Osteoblast (primary cell): ENCODE results near the gene UBR3. TPM values are rescaled to one million over a fixed set of nuclear protein-coding genes. Genes with fewer than 3 reads are reported as not detected.
A peak's percentile ranks its signal among the peaks of the same experiment; 100 is the strongest.

ENCODE experiments used
- DNase-seq: peaks from one replicate; pipeline ENCODE4 v3.0.0; 2011; ENCODE audit warnings: low spot score, mixed read lengths; ENCODE audit not compliant: insufficient read length; ENCODE audit errors: missing footprints
- H2AFZ ChIP-seq: 2 replicates; pipeline ENCODE4 v1.6.0; 2011; ENCODE audit warnings: mild to moderate bottlenecking, low read length
- H3K27ac ChIP-seq: 2 replicates; pipeline ENCODE4 v1.5.1; 2011; ENCODE audit warnings: mild to moderate bottlenecking, low read depth, low read length, moderate library complexity
- H3K27me3 ChIP-seq: 2 replicates; pipeline ENCODE4 v1.6.0; 2012; ENCODE audit warnings: mild to moderate bottlenecking, control low read depth, inconsistent platforms, low read length, moderate library complexity; ENCODE audit not compliant: insufficient read depth
- H3K36me3 ChIP-seq: 2 replicates; pipeline ENCODE4 v1.5.1; 2011; ENCODE audit warnings: mild to moderate bottlenecking, low read length, control low read depth, moderate library complexity; ENCODE audit not compliant: insufficient read depth
- H3K4me1 ChIP-seq: 2 replicates; pipeline ENCODE4 v1.5.1; 2011; ENCODE audit warnings: mild to moderate bottlenecking, low read length, control low read depth, moderate library complexity; ENCODE audit not compliant: insufficient read depth
- H3K4me2 ChIP-seq: 2 replicates; pipeline ENCODE4 v1.6.0; 2011; ENCODE audit warnings: mild to moderate bottlenecking, low read length; ENCODE audit not compliant: insufficient read depth
- H3K4me3 ChIP-seq: fragments of 200-600 bp; sonication (generic); 3 replicates; pipeline ENCODE4 v1.5.1; 2012; ENCODE audit warnings: mild to moderate bottlenecking, low read length, inconsistent platforms; ENCODE audit not compliant: insufficient read depth
- H3K79me2 ChIP-seq: 2 replicates; pipeline ENCODE4 v1.6.0; 2012; ENCODE audit warnings: mild to moderate bottlenecking, low read length, control low read depth, inconsistent platforms; ENCODE audit not compliant: insufficient read depth
- H3K9me3 ChIP-seq: 2 replicates; pipeline ENCODE4 v1.5.1; 2011; ENCODE audit warnings: low read depth, low read length, control low read depth
- H4K20me1 ChIP-seq: 2 replicates; pipeline ENCODE4 v1.6.0; 2012; ENCODE audit warnings: mild to moderate bottlenecking, low read length, control low read depth; ENCODE audit not compliant: insufficient read depth
- total RNA-seq: library from RNA; depleted of rRNA; stranded (reverse); fragments of >200 nt; gene quantifications from 2 replicates; pipeline ENCODE4 v1.2.3, GENCODE V29; 2012
- TF ChIP-seq, protein P1 (sequence below): IDR thresholded peaks from 2 replicates; pipeline ENCODE4 v1.5.1; 2011; ENCODE audit warnings: mild to moderate bottlenecking, low read depth, low read length, moderate library complexity; ENCODE audit errors: extremely low read depth

UBR3 gene
- total RNA-seq, 1 donor = 42.7 TPM

- Histone ChIP-seq H3K36me3 (no peaks in the 10 kb centered on the region), H3K9me3 (no peaks in the 10 kb centered on the region), H4K20me1 (no peaks in the 10 kb centered on the region), H3K4me3 (no peak overlapping the region), H3K27ac (no peak overlapping the region), H2AFZ (no peak overlapping the region), H3K4me1 (no peaks in the 10 kb centered on the region), H3K27me3 (no peaks in the 10 kb centered on the region), H3K79me2 (no peaks in the 10 kb centered on the region), H3K4me2 (no peak overlapping the region)
- DNase-seq = no peak
- TF ChIP-seq, protein P1, sequence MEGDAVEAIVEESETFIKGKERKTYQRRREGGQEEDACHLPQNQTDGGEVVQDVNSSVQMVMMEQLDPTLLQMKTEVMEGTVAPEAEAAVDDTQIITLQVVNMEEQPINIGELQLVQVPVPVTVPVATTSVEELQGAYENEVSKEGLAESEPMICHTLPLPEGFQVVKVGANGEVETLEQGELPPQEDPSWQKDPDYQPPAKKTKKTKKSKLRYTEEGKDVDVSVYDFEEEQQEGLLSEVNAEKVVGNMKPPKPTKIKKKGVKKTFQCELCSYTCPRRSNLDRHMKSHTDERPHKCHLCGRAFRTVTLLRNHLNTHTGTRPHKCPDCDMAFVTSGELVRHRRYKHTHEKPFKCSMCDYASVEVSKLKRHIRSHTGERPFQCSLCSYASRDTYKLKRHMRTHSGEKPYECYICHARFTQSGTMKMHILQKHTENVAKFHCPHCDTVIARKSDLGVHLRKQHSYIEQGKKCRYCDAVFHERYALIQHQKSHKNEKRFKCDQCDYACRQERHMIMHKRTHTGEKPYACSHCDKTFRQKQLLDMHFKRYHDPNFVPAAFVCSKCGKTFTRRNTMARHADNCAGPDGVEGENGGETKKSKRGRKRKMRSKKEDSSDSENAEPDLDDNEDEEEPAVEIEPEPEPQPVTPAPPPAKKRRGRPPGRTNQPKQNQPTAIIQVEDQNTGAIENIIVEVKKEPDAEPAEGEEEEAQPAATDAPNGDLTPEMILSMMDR = no peak
Observed at GRCh38 chr2:170101789-170102188, 274.5 kb downstream of the UBR3 start.

DNA sequence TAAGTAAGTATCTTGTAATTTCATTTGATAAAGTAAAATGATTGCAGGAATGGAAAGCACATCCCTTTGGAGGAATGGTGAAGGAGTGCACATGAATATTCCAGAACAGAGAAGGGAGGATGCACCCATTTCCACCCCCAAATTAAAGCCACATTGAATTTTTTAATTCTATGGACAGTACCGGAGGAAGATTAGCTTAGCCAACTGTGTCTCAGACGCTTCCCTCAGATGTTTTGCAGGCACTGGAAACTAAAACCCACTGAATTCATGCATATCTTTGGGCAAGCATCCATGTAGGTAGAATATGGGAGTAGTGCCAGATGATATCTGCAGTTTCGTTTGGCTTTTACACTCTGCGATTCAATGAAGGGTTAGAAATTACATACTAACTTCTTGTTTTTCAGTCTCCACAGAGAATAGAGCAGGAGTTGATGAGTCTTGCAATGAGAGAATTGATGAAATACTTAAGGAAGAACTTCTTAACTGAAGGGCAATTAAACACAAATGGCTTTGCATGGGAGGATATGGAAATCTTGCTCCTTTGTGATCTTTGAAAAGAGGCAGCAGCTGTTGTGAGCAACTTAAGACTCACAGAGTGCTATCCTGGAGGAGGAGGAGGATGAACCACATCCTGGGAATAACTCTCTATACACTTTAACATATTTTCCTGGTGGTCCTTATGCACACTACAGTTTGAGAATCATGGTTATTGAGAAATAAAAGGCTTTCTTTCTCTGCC, 279.0 kb downstream of the UBR3 start:
- H3K4me3 ChIP-seq = no peak overlapping the region
- H3K27me3 ChIP-seq = no peaks in the 10 kb centered on the region
- TF ChIP-seq, protein P1 = no peak
- H3K4me1 ChIP-seq = no peaks in the 10 kb centered on the region
- H3K79me2 ChIP-seq = no peaks in the 10 kb centered on the region
- H2AFZ ChIP-seq = no peak overlapping the region
- DNase-seq = no peak
- H3K9me3 ChIP-seq = no peaks in the 10 kb centered on the region
- H4K20me1 ChIP-seq = no peaks in the 10 kb centered on the region
- no peaks in the 10 kb centered on the region for H3K36me3 ChIP-seq
- no peak overlapping the region for H3K27ac ChIP-seq
- H3K4me2 ChIP-seq = no peak overlapping the region

- no peak overlapping the region for H2AFZ ChIP-seq
- no peak for DNase-seq
- H3K4me1 ChIP-seq = no peaks in the 10 kb centered on the region
- H3K4me2 ChIP-seq = no peak overlapping the region
- H3K27ac ChIP-seq = no peak overlapping the region
- no peak overlapping the region for H3K4me3 ChIP-seq
- H3K9me3 ChIP-seq = no peaks in the 10 kb centered on the region
- no peaks in the 10 kb centered on the region for H3K27me3 ChIP-seq
- H4K20me1 ChIP-seq = no peaks in the 10 kb centered on the region
- H3K36me3 ChIP-seq = no peaks in the 10 kb centered on the region
- TF ChIP-seq, protein P1 = no peak
- H3K79me2 ChIP-seq = no peaks in the 10 kb centered on the region
Observed at GRCh38 chr2:170113168-170113894, 286.1 kb downstream of the UBR3 start.

DNA sequence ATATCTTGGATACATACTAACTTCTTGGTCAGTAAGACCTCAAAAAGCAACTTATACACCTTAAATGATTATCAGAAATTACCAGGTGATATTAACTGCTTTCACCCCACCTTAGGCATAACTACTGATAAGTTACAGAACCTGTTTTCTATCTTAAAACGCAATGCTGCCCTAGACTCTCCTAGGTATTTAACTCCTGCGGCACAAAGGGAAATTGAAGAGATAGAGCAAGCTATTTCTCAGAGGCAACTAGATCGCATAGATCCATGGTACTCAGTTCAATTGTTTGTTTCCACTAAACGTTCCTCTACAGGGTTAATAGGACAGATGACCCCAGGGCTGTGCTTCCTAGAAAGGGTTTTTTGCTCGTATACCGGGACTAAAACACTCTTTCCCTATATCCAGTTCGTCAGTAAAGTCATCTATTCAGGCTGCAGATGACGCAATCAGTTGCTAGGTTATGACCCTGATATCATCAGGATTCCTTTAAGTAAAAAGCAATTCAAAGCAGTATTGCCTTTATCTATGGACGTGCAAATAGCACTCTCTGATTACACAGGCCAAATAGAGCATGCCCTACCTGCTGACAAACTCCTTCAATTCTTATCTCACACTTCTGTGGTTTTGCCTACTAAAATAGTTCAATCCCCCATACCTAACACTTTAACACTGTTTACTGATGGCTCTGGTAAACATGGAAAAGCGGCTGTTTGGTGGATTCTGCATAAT, 288.4 kb downstream of the UBR3 start:
- Histone ChIP-seq H3K4me1 (no peaks in the 10 kb centered on the region), H3K36me3 (no peaks in the 10 kb centered on the region), H3K4me3 (no peak overlapping the region), H3K9me3 (no peaks in the 10 kb centered on the region), H2AFZ (no peak overlapping the region), H3K79me2 (no peaks in the 10 kb centered on the region), H3K27me3 (no peaks in the 10 kb centered on the region), H3K4me2 (no peak overlapping the region), H3K27ac (no peak overlapping the region), H4K20me1 (no peaks in the 10 kb centered on the region)
- TF ChIP-seq, protein P1 = no peak
- peak; percentile 65 for DNase-seq
